CD8-positive, alpha-beta memory T cell (primary cell): Measurements from ENCODE around the gene BGLAP. TPM values are rescaled to one million over a fixed set of nuclear protein-coding genes. Genes with fewer than 3 reads are reported as not detected.
A peak's percentile ranks its signal among the peaks of the same experiment; 100 is the strongest.

Experiments used
- CTCF ChIA-PET: fragments of 350-600 bp; sonication (Branson Sonifier 250); formaldehyde crosslinking; loops from one replicate; lab custom pipeline; 2021; ENCODE audit warnings: antibody characterized with exemption; lab: Charles Lee
- POLR2A ChIA-PET: fragments of 350-600 bp; sonication (Branson Sonifier 250); formaldehyde crosslinking; loops from one replicate; lab custom pipeline; 2021; ENCODE audit warnings: antibody characterized with exemption; lab: Charles Lee
- DNase-seq, 5 donors: peaks; one replicate each; pipeline versions ENCODE4 v3.0.0 to v3.0.0-alpha.2; 2020 to 2022; ENCODE audit warnings: mixed read lengths in 1 of 5
- H3K27ac ChIP-seq: one replicate; pipeline ENCODE4 v1.7.0; 2013; ENCODE audit warnings: low read depth, mild to moderate bottlenecking, low read length, moderate library complexity
- H3K27me3 ChIP-seq: 2 replicates; pipeline ENCODE4 v1.7.0; 2013; ENCODE audit warnings: low read length, mild to moderate bottlenecking; ENCODE audit not compliant: insufficient read depth, poor library complexity, severe bottlenecking
- H3K36me3 ChIP-seq: 2 replicates; pipeline ENCODE4 v1.7.0; 2013; ENCODE audit warnings: mild to moderate bottlenecking, low read length, moderate library complexity; ENCODE audit not compliant: insufficient read depth
- H3K4me1 ChIP-seq: 2 replicates; pipeline ENCODE4 v1.7.0; 2013; ENCODE audit warnings: mild to moderate bottlenecking, low read length, moderate library complexity; ENCODE audit not compliant: insufficient read depth
- H3K4me3 ChIP-seq: 2 replicates; pipeline ENCODE4 v1.7.0; 2013; ENCODE audit warnings: mild to moderate bottlenecking, low read length
- H3K9me3 ChIP-seq: 2 replicates; pipeline ENCODE4 v1.7.0; 2013; ENCODE audit warnings: mild to moderate bottlenecking, low read length
- H3K27ac Mint-ChIP-seq, 8 donors: one replicate each; pipeline ENCODE4 v1.8.0; 2020 to 2021; ENCODE audit warnings: mixed read lengths in 8 of 8, mild to moderate bottlenecking in 6 of 8, inconsistent platforms in 3 of 8, moderate library complexity in 3 of 8
- H3K27me3 Mint-ChIP-seq, 2 donors: one replicate each; pipeline ENCODE4 v1.8.0; 2020 to 2021; ENCODE audit warnings: mixed read lengths in 2 of 2, mild to moderate bottlenecking in 1 of 2, moderate library complexity in 1 of 2
- H3K36me3 Mint-ChIP-seq, 3 donors: one replicate each; pipeline ENCODE4 v1.8.0; 2020 to 2021; ENCODE audit warnings: mixed read lengths in 3 of 3, inconsistent platforms in 1 of 3, mild to moderate bottlenecking in 1 of 3
- H3K4me1 Mint-ChIP-seq, 3 donors: one replicate each; pipeline ENCODE4 v1.8.0; 2020 to 2021; ENCODE audit warnings: mixed read lengths in 3 of 3, inconsistent platforms in 1 of 3, mild to moderate bottlenecking in 1 of 3
- H3K4me3 Mint-ChIP-seq, 7 donors: one replicate each; pipeline ENCODE4 v1.8.0; 2020 to 2021; ENCODE audit warnings: mixed read lengths in 7 of 7, mild to moderate bottlenecking in 6 of 7, moderate library complexity in 4 of 7, inconsistent platforms in 2 of 7
- H3K9me3 Mint-ChIP-seq, 5 donors: one replicate each; pipeline ENCODE4 v1.8.0; 2020 to 2022; ENCODE audit warnings: mixed read lengths in 5 of 5, mild to moderate bottlenecking in 3 of 5, moderate library complexity in 2 of 5, inconsistent platforms in 1 of 5
- polyA plus RNA-seq: library from polyadenylated mRNA; unstranded; fragments of 300-500 nt; fragmentation: Illumina TruSeq; gene quantifications from one replicate; pipeline ENCODE4 v1.2.3, GENCODE V29; 2021
- total RNA-seq, 2 experiments: library from RNA; stranded (reverse); gene quantifications; one replicate each; pipeline ENCODE4 v1.2.3, GENCODE V29; 2021

The BGLAP gene
- total and polyA plus RNA-seq, 3 experiments from 2014 or later: 0.97 to 1.5 TPM; not detected in 1

GRCh38 chr1:156258859-156259258 is 16.9 kb downstream of the BGLAP start:
- Mint-ChIP-seq H3K36me3 (peaks cover 12 to 77% (median 23%) of the 10 kb centered on the region in 3 donors), H3K27ac (peak overlapping the region in 2 of 8 donors; percentile 81 to 82), H3K4me1 (peaks cover 0 to 4% (median 2%) of the 10 kb centered on the region in 3 donors), H3K27me3 (no peaks in the 10 kb centered on the region), H3K9me3 (no peaks in the 10 kb centered on the region), H3K4me3 (no peak overlapping the region)
- Histone ChIP-seq H3K27me3 (no peaks in the 10 kb centered on the region), H3K27ac (no peak overlapping the region), H3K4me1 (no peaks in the 10 kb centered on the region), H3K36me3 (peaks cover 67% of the 10 kb centered on the region), H3K9me3 (no peaks in the 10 kb centered on the region), H3K4me3 (no peak overlapping the region)
- ChIA-PET CTCF (no interaction called here), POLR2A (no interaction called here)
- DNase-seq: no peak

- Mint-ChIP-seq H3K36me3 (peaks cover 18 to 80% (median 24%) of the 10 kb centered on the region in 3 donors), H3K9me3 (no peaks in the 10 kb centered on the region), H3K27me3 (no peaks in the 10 kb centered on the region), H3K4me1 (peaks cover 0 to 2% (median 0%) of the 10 kb centered on the region in 3 donors), H3K4me3 (no peak overlapping the region), H3K27ac (no peak overlapping the region)
- Histone ChIP-seq H3K9me3 (no peaks in the 10 kb centered on the region), H3K36me3 (peaks cover 61% of the 10 kb centered on the region), H3K4me3 (no peak overlapping the region), H3K4me1 (no peaks in the 10 kb centered on the region), H3K27ac (no peak overlapping the region), H3K27me3 (no peaks in the 10 kb centered on the region)
- CTCF ChIA-PET: no interaction called here
- POLR2A ChIA-PET: interaction anchor here (1.0 kb wide), 1 partner anchor 8 kb away, joined by 4 read pairs; no protein-coding TSS in a partner anchor
- DNase-seq: no peak
Observed at GRCh38 chr1:156259805-156260204, 17.8 kb downstream of the BGLAP start.

- no peak for DNase-seq
- no peaks in the 10 kb centered on the region for H3K27me3 Mint-ChIP-seq
- peaks cover 0 to 2% (median 0%) of the 10 kb centered on the region in 3 donors for H3K4me1 Mint-ChIP-seq
- Histone ChIP-seq H3K9me3 (no peaks in the 10 kb centered on the region), H3K27ac (no peak overlapping the region), H3K4me3 (no peak overlapping the region), H3K4me1 (no peaks in the 10 kb centered on the region), H3K27me3 (no peaks in the 10 kb centered on the region), H3K36me3 (peaks cover 67% of the 10 kb centered on the region)
- ChIA-PET POLR2A (no interaction called here), CTCF (no interaction called here)
- H3K27ac Mint-ChIP-seq: peak overlapping the region in 5 of 8 donors; percentile 36 to 82 (median 76)
- no peak overlapping the region for H3K4me3 Mint-ChIP-seq
- no peaks in the 10 kb centered on the region for H3K9me3 Mint-ChIP-seq
- H3K36me3 Mint-ChIP-seq: peaks cover 18 to 88% (median 28%) of the 10 kb centered on the region in 3 donors
Observed at GRCh38 chr1:156260896-156261295, 18.9 kb downstream of the BGLAP start.

- peaks cover 73% of the 10 kb centered on the region for H3K36me3 ChIP-seq
- no peaks in the 10 kb centered on the region for H3K9me3 ChIP-seq
- Mint-ChIP-seq H3K4me1 (peaks cover 0 to 2% (median 0%) of the 10 kb centered on the region in 3 donors), H3K36me3 (peaks cover 18 to 88% (median 27%) of the 10 kb centered on the region in 3 donors), H3K9me3 (no peaks in the 10 kb centered on the region), H3K27ac (peak overlapping the region in 5 of 8 donors; percentile 12 to 42 (median 24)), H3K4me3 (no peak overlapping the region), H3K27me3 (no peaks in the 10 kb centered on the region)
- ChIA-PET POLR2A (no interaction called here), CTCF (interaction anchor here (1.3 kb wide), 1 partner anchor 20 kb away, joined by 3 read pairs; the partner anchor contains the start of gene SMG5)
- H3K27me3 ChIP-seq: no peaks in the 10 kb centered on the region
- H3K4me3 ChIP-seq: no peak overlapping the region
- DNase-seq: no peak
- H3K4me1 ChIP-seq: no peaks in the 10 kb centered on the region
- H3K27ac ChIP-seq: no peak overlapping the region
Observed at GRCh38 chr1:156262461-156263287, 20.7 kb downstream of the BGLAP start.

- H3K4me3 Mint-ChIP-seq: no peak overlapping the region
- Histone ChIP-seq H3K36me3 (peaks cover 69% of the 10 kb centered on the region), H3K27ac (no peak overlapping the region), H3K27me3 (no peaks in the 10 kb centered on the region), H3K9me3 (no peaks in the 10 kb centered on the region), H3K4me1 (no peaks in the 10 kb centered on the region), H3K4me3 (no peak overlapping the region)
- no peak for DNase-seq
- peak overlapping the region in 2 of 8 donors; percentile 12 to 24 for H3K27ac Mint-ChIP-seq
- POLR2A ChIA-PET: no interaction called here
- H3K36me3 Mint-ChIP-seq: peaks cover 18 to 88% (median 32%) of the 10 kb centered on the region in 3 donors
- H3K4me1 Mint-ChIP-seq: peaks cover 0 to 2% (median 0%) of the 10 kb centered on the region in 3 donors
- no peaks in the 10 kb centered on the region for H3K27me3 Mint-ChIP-seq
- CTCF ChIA-PET: interaction anchor here (1.3 kb wide), 1 partner anchor 19 kb away, joined by 3 read pairs; the partner anchor contains the start of gene SMG5
- H3K9me3 Mint-ChIP-seq: no peaks in the 10 kb centered on the region
Observed at GRCh38 chr1:156263288-156263655, 21.3 kb downstream of the BGLAP start.

- DNase-seq: no peak
- Histone ChIP-seq H3K4me3 (no peak overlapping the region), H3K4me1 (no peaks in the 10 kb centered on the region), H3K27ac (no peak overlapping the region), H3K9me3 (no peaks in the 10 kb centered on the region), H3K36me3 (peaks cover 50% of the 10 kb centered on the region), H3K27me3 (no peaks in the 10 kb centered on the region)
- POLR2A ChIA-PET: no interaction called here
- Mint-ChIP-seq H3K4me1 (no peaks in the 10 kb centered on the region), H3K36me3 (peaks cover 12 to 80% (median 31%) of the 10 kb centered on the region in 3 donors), H3K4me3 (no peak overlapping the region), H3K9me3 (no peaks in the 10 kb centered on the region), H3K27me3 (no peaks in the 10 kb centered on the region), H3K27ac (no peak overlapping the region)
- CTCF ChIA-PET: no interaction called here
Observed at GRCh38 chr1:156266051-156266450, 24.1 kb downstream of the BGLAP start.

GRCh38 chr1:156268336-156268735 is 26.4 kb downstream of the BGLAP start:
- H3K36me3 Mint-ChIP-seq: peaks cover 14 to 87% (median 35%) of the 10 kb centered on the region in 3 donors
- DNase-seq: no peak
- no peaks in the 10 kb centered on the region for H3K4me1 ChIP-seq
- H3K36me3 ChIP-seq: peaks cover 50% of the 10 kb centered on the region
- POLR2A ChIA-PET: interaction anchor here (0.9 kb wide), 1 partner anchor 9 kb away, joined by 4 read pairs; no protein-coding TSS in a partner anchor
- no peaks in the 10 kb centered on the region for H3K4me1 Mint-ChIP-seq
- peak overlapping the region in 1 of 8 donors; percentile 23 for H3K27ac Mint-ChIP-seq
- no peaks in the 10 kb centered on the region for H3K9me3 ChIP-seq
- no peaks in the 10 kb centered on the region for H3K9me3 Mint-ChIP-seq
- no peak overlapping the region for H3K4me3 ChIP-seq
- H3K27ac ChIP-seq: no peak overlapping the region
- no peaks in the 10 kb centered on the region for H3K27me3 ChIP-seq
- H3K27me3 Mint-ChIP-seq: no peaks in the 10 kb centered on the region
- CTCF ChIA-PET: no interaction called here
- H3K4me3 Mint-ChIP-seq: no peak overlapping the region

- Mint-ChIP-seq H3K9me3 (no peaks in the 10 kb centered on the region), H3K27me3 (no peaks in the 10 kb centered on the region), H3K27ac (peak overlapping the region in 1 of 8 donors; percentile 8), H3K36me3 (peaks cover 10 to 89% (median 38%) of the 10 kb centered on the region in 3 donors), H3K4me1 (no peaks in the 10 kb centered on the region), H3K4me3 (no peak overlapping the region)
- Histone ChIP-seq H3K27me3 (no peaks in the 10 kb centered on the region), H3K27ac (no peak overlapping the region), H3K4me3 (no peak overlapping the region), H3K36me3 (peaks cover 65% of the 10 kb centered on the region), H3K9me3 (no peaks in the 10 kb centered on the region), H3K4me1 (no peaks in the 10 kb centered on the region)
- ChIA-PET POLR2A (interaction anchor here (0.8 kb wide), 1 partner anchor 12 kb away, joined by 5 read pairs; the partner anchor contains the start of gene SMG5), CTCF (no interaction called here)
- no peak for DNase-seq
Observed at GRCh38 chr1:156270314-156270713, 28.3 kb downstream of the BGLAP start.
